Kasumi-1 (cell line): ENCODE results near the gene DNAJC10.
"Not testable (repeated sequence)": the region's sequence is repeated elsewhere in the genome, so short reads cannot be mapped to it uniquely, and the experiment has no call there.

Experiments
- DNase-seq, 2 experiments: peaks; one replicate each; lab custom pipeline; 2025; lab: John Stamatoyannopoulos, UW

Gene DNAJC10

GRCh38 chr2:182715892-182716649 is at the start of gene DNAJC10:
Gene DNAJC10 (plus strand): TSS chr2:182716257. CDS start chr2:182718087, 1,830 bp downstream.
- peak; percentile 94 to 97 for DNase-seq

DNA sequence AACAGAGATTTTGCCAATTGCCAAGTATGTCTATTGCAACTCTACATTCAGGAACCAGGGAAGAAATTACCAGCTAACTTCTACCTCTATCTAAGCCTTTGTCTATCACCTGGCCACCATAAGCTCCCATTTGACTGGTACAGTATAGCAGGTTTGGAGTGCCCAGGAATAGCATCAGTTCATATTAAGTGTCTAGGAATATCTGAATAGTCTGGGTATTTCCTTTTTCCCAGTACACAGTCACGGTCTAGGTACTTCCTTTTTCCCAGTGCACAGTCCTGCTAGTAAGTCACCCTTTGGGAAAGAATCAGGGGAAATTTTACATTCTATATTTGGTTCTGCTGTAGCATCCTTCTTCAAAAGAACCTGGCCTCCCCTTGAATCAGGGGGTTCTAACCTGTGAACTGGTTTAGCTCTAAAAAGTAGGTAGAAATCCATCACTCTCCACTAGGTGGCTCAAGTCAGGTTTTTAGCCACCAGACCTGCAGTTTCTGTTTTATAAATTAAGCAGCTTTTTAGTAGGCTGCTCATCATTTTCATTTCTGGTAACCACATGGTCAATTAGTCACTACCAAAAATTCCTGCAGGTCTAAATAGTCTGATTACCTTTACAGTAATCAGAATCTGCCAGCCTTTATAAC is 49.3 kb upstream of the DNAJC10 start:
- peak; percentile 61 to 82 for DNase-seq

GRCh38 chr2:182667315-182667695 is 48.8 kb upstream of the DNAJC10 start:
- DNase-seq: no peak

GRCh38 chr2:182668671-182669070 is 47.4 kb upstream of the DNAJC10 start:
- DNase-seq: no peak

GRCh38 chr2:182672466-182673165 is 43.4 kb upstream of the DNAJC10 start:
- no peak for DNase-seq

- DNase-seq: no peak
Observed at GRCh38 chr2:182680837-182681236, 35.2 kb upstream of the DNAJC10 start.

DNA sequence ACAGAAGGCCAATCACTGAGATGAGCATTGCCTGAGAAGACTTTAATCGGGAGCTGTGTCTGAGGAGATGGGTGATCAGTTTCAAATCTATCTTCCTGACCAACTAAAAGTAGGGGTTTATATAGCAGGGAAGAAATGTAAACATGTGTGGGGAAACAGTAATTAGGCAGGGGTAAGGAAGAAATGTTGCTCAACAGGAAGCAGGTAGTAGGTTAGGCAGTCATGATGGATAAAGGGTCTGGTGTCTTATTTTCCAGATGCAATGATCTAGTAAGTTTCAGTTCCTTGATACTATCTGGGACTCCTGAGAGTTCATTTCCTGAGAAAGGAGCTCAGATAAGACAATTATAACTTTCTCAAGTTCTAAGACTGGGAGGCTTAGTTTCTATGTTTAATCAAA is 33.8 kb upstream of the DNAJC10 start:
- DNase-seq: peak; percentile 12 to 27

- no peak for DNase-seq
Observed at GRCh38 chr2:182685559-182685958, 30.5 kb upstream of the DNAJC10 start.

GRCh38 chr2:182686763-182687162 is 29.3 kb upstream of the DNAJC10 start:
- not testable (repeated sequence) for DNase-seq

GRCh38 chr2:182694189-182694588 is 21.9 kb upstream of the DNAJC10 start:
- no peak for DNase-seq

- no peak for DNase-seq
Observed at GRCh38 chr2:182695776-182696175, 20.3 kb upstream of the DNAJC10 start.

- DNase-seq: no peak
Observed at GRCh38 chr2:182698671-182699070, 17.4 kb upstream of the DNAJC10 start.

GRCh38 chr2:182705761-182706160 is 10.3 kb upstream of the DNAJC10 start:
- no peak for DNase-seq

- DNase-seq: no peak
Observed at GRCh38 chr2:182706751-182707150, 9.3 kb upstream of the DNAJC10 start.

DNA sequence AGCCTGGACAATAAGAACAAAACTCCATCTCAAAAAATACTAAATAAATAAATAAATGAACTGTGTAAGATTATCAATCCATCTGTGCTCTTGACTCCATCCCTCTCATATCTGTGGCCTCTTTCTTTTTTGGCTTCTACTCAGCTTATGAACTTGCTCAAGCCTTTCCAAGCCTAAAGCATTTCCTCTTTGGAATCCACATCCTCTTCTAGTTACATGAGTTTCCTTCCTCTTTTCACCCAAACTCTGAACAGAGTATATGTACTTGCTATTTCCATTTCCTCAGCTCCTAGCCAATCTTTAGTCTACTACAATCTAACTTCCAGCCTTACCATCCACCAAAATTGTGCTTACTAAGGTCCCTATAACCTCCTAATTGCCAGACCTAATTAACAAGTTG is 2.5 kb upstream of the DNAJC10 start:
- DNase-seq: peak; percentile 98 to 99

DNA sequence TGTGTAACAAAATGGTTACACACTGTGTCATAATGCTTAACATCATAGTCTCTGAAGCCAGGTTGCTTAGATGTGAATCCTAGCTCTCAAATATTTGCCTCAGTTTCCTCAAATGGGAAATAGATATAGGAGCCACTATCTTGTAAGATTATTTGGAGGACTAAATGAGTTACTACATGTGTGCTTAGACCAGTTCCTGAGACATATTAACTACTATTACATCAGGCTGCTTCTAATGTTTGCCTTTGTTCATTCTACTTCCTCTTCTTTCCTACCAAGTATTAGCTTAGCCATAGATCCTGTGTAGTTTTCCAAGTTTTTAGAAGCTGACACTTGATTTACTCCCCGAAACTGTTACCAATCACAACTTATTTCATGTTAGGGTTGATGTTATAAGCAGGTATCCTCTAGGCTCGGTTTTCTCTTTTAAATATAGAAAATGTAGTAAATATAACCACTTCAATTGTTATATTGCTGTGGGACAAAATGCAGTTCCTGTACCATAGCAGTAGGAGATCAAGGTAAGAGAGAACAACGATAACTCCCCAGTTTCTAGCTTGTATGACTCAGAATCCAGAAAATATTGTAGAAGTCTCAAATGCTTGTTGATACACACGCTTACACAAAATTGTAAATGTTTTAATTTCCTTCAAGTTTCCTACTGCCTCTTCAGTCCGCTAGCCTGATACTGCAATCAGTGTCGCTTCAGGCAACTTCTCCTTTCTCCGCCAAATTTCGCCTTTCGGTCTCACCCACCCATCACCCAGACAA is 751 bp upstream of the DNAJC10 start:
- DNase-seq: peak; percentile 62 to 72

DNA sequence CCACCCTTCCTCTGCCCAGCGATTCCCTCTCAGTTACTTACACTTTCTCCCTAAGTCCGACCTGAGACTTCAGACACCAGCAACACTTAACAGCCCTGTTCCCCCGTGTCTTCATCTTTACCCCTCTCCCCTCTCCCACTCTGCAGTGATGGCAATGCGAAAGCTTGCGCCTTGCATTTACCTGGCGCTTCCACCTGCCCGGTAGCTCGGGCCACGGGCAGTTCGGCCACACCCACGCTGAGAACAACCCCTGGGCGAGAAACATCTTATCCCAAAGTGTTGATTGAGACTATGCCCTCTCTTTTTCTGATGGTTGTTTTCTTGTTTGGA is 558 bp downstream of the DNAJC10 start:
- no peak for DNase-seq

- DNase-seq: peak; percentile 9 to 19
Observed at GRCh38 chr2:182717416-182717815, 1.4 kb downstream of the DNAJC10 start.

DNA sequence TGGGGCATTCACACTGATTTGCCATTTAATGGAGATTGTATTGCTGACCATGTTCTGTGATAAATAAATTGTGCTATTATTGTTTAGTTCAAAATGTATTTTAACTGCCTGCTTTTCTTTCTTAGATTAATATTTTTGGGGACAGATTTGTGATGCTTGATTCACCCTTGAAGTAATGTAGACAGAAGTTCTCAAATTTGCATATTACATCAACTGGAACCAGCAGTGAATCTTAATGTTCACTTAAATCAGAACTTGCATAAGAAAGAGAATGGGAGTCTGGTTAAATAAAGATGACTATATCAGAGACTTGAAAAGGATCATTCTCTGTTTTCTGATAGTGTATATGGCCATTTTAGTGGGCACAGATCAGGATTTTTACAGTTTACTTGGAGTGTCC is 1.8 kb downstream of the DNAJC10 start:
- no peak for DNase-seq

DNA sequence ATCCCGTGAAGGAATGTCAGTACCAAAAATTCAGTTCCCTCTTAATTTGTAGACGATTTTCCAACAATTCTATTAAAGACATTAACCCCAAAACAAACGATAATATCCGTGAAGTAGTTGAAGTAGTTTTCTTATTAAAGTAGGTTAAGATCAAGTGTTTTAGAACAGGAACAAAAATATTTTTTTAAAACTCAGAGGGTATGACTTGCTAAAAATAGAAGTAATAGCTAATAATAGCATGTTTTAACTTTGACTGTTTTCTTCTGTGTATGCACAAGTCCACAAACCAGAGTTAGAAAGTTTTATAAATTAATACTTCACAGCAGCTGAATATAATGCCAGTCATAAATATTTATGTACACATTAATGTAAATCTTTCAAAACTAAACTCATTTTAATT is 2.4 kb downstream of the DNAJC10 start:
- no peak for DNase-seq

GRCh38 chr2:182719116-182719515 is 3.1 kb downstream of the DNAJC10 start:
- DNase-seq: not testable (repeated sequence)

DNA sequence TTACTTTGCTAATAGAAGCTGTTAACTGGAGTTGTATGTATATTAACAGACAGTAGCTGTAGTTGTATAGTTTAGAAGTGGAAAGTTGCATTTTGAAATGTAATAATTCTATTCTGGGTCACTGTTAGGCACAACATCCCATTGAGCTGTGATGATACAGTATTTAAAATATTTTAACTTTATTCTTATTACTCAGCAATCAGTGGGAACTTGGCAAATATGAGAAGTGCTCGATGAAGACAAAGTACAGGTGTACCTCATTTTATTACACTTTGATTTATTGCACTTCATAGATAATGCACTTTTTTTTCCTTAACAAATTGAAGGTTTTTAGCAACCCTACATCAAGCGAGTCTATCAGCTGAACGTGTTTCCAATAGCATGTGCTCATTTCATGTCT is 8.6 kb downstream of the DNAJC10 start:
- no peak for DNase-seq
